ENCODE measurements around the gene THRSP. TPM values are rescaled to one million over a fixed set of nuclear protein-coding genes. Genes with fewer than 3 reads are reported as not detected.

Gene THRSP
- total and polyA plus RNA-seq, 2 of the 4 experiments (the other 2 are of a cell fraction): not detected

- Histone ChIP-seq H3K4me2 (ENCODE audit: low read depth, low read length) (no peak overlapping the region), H3K36me3 (ENCODE audit: control insufficient read depth, insufficient read depth, low read length) (no peaks in the 10 kb centered on the region), H3K56ac (ENCODE audit: extremely low read depth, insufficient read depth, low read length) (no peak overlapping the region), H3K4me3 (ENCODE audit: insufficient read depth, low read depth, low read length) (no peak overlapping the region), H3K4me1 (ENCODE audit: control insufficient read depth, insufficient read depth, low read length) (peaks cover 3% of the 10 kb centered on the region; the same call in 1 of the 2 replicates), H3K23ac (ENCODE audit: low read depth, low read length) (no peak overlapping the region), H2BK20ac (ENCODE audit: low read depth, low read length) (no peak overlapping the region), H3K27ac (ENCODE audit: insufficient read depth, low read length) (no peak overlapping the region), H3K9ac (ENCODE audit: low read depth, low read length) (no peak overlapping the region), H2BK15ac (ENCODE audit: low read depth, low read length) (no peak overlapping the region), H4K20me1 (ENCODE audit: insufficient read depth, low read length) (no peaks in the 10 kb centered on the region), H3K18ac (ENCODE audit: low read depth, low read length) (no peak overlapping the region), H4K91ac (ENCODE audit: insufficient read depth, low read depth, low read length) (no peak overlapping the region), H2BK5ac (ENCODE audit: low read depth, low read length, poor library complexity, severe bottlenecking) (no peak overlapping the region), H2BK120ac (ENCODE audit: low read depth, low read length) (no peak overlapping the region), H2AK5ac (ENCODE audit: low read depth, low read length) (no peak overlapping the region), H3K9me3 (ENCODE audit: control insufficient read depth, insufficient read depth, low read length) (no peaks in the 10 kb centered on the region), H3K27me3 (ENCODE audit: control insufficient read depth, insufficient read depth, low read length) (no peaks in the 10 kb centered on the region), H3K9me1 (ENCODE audit: insufficient read depth, low read length) (no peaks in the 10 kb centered on the region; the same call in 1 of the 2 replicates), H4K8ac (ENCODE audit: low read depth in 2 of 2, low read length in 2 of 2) (no peak overlapping the region), H4K5ac (ENCODE audit: low read depth, low read length) (no peak overlapping the region), H3K4ac (ENCODE audit: low read depth, low read length) (no peak overlapping the region), H3K79me1 (ENCODE audit: low read depth in 1 of 2, low read length in 2 of 2) (no peaks in the 10 kb centered on the region), H2AFZ (replicated peaks; ENCODE audit: low read length, poor library complexity) (no peak overlapping the region), H3K14ac (replicated peaks; ENCODE audit: low read depth, low read length) (no peak overlapping the region), H2AK9ac (replicated peaks; ENCODE audit: low read depth, low read length, poor library complexity) (no peak overlapping the region)
- in situ Hi-C loops (cut with MboI; ENCODE audit: low sequenced_read_pairs): no loop called here
- intact Hi-C loops (cut with micrococcal nuclease): no loop called here
- ChIA-PET POLR2A (ENCODE audit: unreplicated experiment) (no interaction called here), CTCF (interaction anchor here (0.6 kb wide), 1 partner anchor 14 kb away, joined by 3 read pairs; no protein-coding TSS in a partner anchor)
- 90% methylated on average over 3 of the region's 3 CpGs; no CpG with 5 or more reads in 1 of the 2 experiments for WGBS, 2 experiments (ENCODE audit: extremely low coverage in 2 of 2, insufficient read length in 1 of 2)
- dilution Hi-C loops (cut with HindIII; ENCODE audit: low sequenced_read_pairs, unreplicated experiment): no loop called here
- no TSS peak for BruUV-seq (replicated peaks)
- ATAC-seq (ENCODE audit: low read depth) (no peak), DNase-seq (no peak)
- TF ChIP-seq NFE2L2 (IDR thresholded peaks at IDR 0.05; ENCODE audit: low read depth, low read length) (no peak), CEBPB (IDR thresholded peaks at IDR 0.05; ENCODE audit: low read depth, low read length) (no peak), MAZ (IDR thresholded peaks at IDR 0.05; ENCODE audit: borderline replicate concordance, low read depth, low read length) (no peak), ELK1 (IDR thresholded peaks at IDR 0.05; ENCODE audit: borderline replicate concordance, low read depth, low read length) (no peak), MAFK (IDR thresholded peaks at IDR 0.05; ENCODE audit: low read depth, low read length) (no peak), BHLHE40 (IDR thresholded peaks at IDR 0.05; ENCODE audit: low read depth, low read length) (no peak), CTCF (conservative IDR thresholded peaks at IDR 0.05; ENCODE audit: low read depth, low read length) (no peak), MXI1 (IDR thresholded peaks at IDR 0.05; ENCODE audit: borderline replicate concordance, low read depth, low read length) (no peak), POLR2A (IDR thresholded peaks at IDR 0.05; ENCODE audit: low read depth, low read length) (no peak), SMC3 (IDR thresholded peaks at IDR 0.05; ENCODE audit: low read depth, low read length) (no peak), RAD21 (IDR thresholded peaks at IDR 0.05; ENCODE audit: low read length) (no peak), FOS (IDR thresholded peaks at IDR 0.05; ENCODE audit: low read depth, low read length) (no peak), RFX5 (IDR thresholded peaks at IDR 0.05; ENCODE audit: low read depth, low read length) (no peak), CHD1 (IDR thresholded peaks at IDR 0.05; ENCODE audit: low read depth, low read length) (no peak)
Measured at GRCh38 chr11:78031629-78032028, 32.0 kb upstream of the THRSP start.

Data from IMR-90 (cell line).